Activated gamma-delta T cell treated with Interleukin-2 at 50 U/mL for 16 hours (primary cell): ENCODE results near the gene DAZ1.
"Not testable (repeated sequence)": the region's sequence is repeated elsewhere in the genome, so short reads cannot be mapped to it uniquely, and the experiment has no call there.

Source experiments
- DNase-seq: peaks from one replicate; pipeline ENCODE4 v3.0.0-alpha.2; 2020

Gene DAZ1, protein sequence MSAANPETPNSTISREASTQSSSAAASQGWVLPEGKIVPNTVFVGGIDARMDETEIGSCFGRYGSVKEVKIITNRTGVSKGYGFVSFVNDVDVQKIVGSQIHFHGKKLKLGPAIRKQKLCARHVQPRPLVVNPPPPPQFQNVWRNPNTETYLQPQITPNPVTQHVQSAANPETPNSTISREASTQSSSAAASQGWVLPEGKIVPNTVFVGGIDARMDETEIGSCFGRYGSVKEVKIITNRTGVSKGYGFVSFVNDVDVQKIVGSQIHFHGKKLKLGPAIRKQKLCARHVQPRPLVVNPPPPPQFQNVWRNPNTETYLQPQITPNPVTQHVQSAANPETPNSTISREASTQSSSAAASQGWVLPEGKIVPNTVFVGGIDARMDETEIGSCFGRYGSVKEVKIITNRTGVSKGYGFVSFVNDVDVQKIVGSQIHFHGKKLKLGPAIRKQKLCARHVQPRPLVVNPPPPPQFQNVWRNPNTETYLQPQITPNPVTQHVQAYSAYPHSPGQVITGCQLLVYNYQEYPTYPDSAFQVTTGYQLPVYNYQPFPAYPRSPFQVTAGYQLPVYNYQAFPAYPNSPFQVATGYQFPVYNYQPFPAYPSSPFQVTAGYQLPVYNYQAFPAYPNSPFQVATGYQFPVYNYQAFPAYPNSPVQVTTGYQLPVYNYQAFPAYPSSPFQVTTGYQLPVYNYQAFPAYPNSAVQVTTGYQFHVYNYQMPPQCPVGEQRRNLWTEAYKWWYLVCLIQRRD

GRCh38 chrY:23198908-23199307 lies at the start of gene DAZ1:
DAZ1 (minus strand) TSS chrY:23199008; CDS start chrY:23198800, 208 bp downstream.
- DNase-seq = not testable (repeated sequence)

DNA sequence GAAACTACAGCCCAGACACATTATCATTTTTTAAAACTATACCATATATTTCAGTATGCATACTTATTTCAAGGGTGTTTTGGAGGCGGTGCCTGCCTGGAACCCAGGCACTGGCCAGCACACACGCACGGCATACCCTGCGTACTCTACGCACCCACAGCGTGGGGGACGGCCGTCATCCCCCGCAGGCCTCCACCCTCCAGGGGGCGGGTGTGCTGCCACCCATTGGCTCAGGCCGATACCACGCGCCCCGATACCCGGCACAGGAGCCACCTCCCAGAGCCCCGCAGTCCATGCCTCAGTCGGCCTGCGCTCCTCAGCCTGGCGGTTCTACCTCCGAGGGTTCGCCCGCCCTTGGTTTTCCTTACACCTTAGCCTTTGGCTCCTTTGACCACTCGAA lies 20.4 kb upstream of the DAZ1 start, which contains the start of gene DAZ2:
Gene DAZ2, plus strand, starts transcription at position 301 of the 400 bp plus-strand sequence. CDS start 208 bp downstream, outside the sequence.
- DNase-seq = not testable (repeated sequence)

DNA sequence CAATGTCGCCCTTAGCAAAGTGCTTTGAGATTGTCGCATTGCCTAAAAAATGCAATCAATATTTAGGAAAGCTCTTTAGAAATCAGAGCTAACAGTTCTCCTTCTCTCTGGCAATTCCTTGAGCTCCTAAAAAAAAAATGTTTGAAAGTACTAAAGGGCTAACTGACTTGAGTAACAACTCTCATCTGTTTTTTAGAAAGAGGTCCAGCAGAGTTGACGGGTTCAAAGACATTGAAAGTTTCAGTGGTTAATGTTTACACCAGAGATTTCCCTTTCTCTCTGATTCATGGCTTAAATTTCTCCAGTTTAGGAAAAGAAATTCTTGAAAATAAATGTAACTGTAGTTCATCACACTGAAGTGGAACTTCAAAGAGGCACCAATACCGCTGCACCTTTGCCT lies 11.9 kb upstream of the DAZ1 start:
- DNase-seq = not testable (repeated sequence)

GRCh38 chrY:23209802-23210495 lies 11.1 kb upstream of the DAZ1 start:
- DNase-seq = not testable (repeated sequence)

GRCh38 chrY:23207455-23207854 lies 8.6 kb upstream of the DAZ1 start:
- DNase-seq = not testable (repeated sequence)
